ENCODE measurements around the gene FKBP1B.

DNA sequence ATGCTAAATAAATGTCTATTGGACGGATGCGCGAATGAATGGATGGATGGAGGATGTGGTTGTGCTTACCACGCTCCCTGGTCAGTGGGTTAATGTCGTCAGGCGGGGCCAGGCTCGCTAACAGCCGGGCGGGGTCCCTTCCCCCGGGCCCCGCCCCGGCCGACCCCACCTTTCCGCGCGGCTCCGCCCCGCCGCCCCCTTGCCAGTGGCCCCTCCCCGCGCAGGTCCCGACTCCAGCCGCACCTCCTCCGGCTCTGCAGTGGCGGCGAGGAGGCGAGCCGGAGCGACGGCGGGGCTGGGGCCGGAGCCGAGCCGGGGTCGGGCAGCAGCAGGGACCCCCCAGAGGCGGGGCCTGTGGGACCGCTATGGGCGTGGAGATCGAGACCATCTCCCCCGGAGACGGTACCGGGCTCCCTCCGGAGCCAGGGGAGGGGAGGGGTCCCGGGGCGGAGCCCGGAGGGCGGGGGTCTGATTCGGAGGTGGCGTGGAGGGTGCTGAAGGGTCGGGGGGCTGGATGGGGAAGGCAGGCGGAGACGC lies at the start of gene FKBP1B:
- TF ChIP-seq, protein P1, sequence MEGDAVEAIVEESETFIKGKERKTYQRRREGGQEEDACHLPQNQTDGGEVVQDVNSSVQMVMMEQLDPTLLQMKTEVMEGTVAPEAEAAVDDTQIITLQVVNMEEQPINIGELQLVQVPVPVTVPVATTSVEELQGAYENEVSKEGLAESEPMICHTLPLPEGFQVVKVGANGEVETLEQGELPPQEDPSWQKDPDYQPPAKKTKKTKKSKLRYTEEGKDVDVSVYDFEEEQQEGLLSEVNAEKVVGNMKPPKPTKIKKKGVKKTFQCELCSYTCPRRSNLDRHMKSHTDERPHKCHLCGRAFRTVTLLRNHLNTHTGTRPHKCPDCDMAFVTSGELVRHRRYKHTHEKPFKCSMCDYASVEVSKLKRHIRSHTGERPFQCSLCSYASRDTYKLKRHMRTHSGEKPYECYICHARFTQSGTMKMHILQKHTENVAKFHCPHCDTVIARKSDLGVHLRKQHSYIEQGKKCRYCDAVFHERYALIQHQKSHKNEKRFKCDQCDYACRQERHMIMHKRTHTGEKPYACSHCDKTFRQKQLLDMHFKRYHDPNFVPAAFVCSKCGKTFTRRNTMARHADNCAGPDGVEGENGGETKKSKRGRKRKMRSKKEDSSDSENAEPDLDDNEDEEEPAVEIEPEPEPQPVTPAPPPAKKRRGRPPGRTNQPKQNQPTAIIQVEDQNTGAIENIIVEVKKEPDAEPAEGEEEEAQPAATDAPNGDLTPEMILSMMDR (IDR thresholded peaks at IDR 0.05), result no peak
- TF ChIP-seq POLR2AphosphoS5 (IDR thresholded peaks at IDR 0.05) (peak; percentile 48 to 71 (median 56)), EP300 (IDR thresholded peaks at IDR 0.05; ENCODE audit: low read depth) (no peak), POLR2A (IDR thresholded peaks at IDR 0.05) (peak; percentile 53)
